Right lobe of liver (tissue), 6 donors: ENCODE results near the gene TMEM222. TPM values are rescaled to one million over a fixed set of nuclear protein-coding genes. Genes with fewer than 3 reads are reported as not detected.

ENCODE experiments used
- ATAC-seq, 4 donors: fragments of 200-7000 bp; cut with Tn5 transposase; one replicate each; pipeline ENCODE4 v1.9.1; 2020; ENCODE audit warnings: mild to moderate bottlenecking in 4 of 4, moderate library complexity in 4 of 4
- DNase-seq, 3 donors: peaks; one replicate each; pipeline ENCODE4 v3.0.0-alpha.2; 2020
- H3K27ac ChIP-seq, 3 donors: fragments of 200-600 bp; one replicate each; pipeline ENCODE4 v1.8.0; 2022
- H3K27me3 ChIP-seq, 2 donors: fragments of 200-600 bp; one replicate each; pipeline ENCODE4 v1.8.0; 2022
- H3K36me3 ChIP-seq, 4 donors: fragments of 200-600 bp; sonication (generic) in 1 of 4; one replicate each; pipeline versions ENCODE4 v1.5.1 to v1.8.0; 2017 to 2022; ENCODE audit warnings: control low read depth in 1 of 4
- H3K4me1 ChIP-seq, 4 donors: fragments of 200-600 bp; sonication (generic) in 1 of 4; one replicate each; pipeline versions ENCODE4 v1.5.1 to v1.8.0; 2017 to 2022; ENCODE audit warnings: control low read depth in 1 of 4
- H3K4me3 ChIP-seq, 3 donors: fragments of 200-600 bp; one replicate each; pipeline ENCODE4 v1.8.0; 2022
- H3K9me3 ChIP-seq, 4 donors: fragments of 200-600 bp; sonication (generic) in 1 of 4; one replicate each; pipeline versions ENCODE4 v1.5.1 to v1.8.0; 2017 to 2022; ENCODE audit warnings: control low read depth in 1 of 4
- CTCF ChIP-seq, 4 donors: fragments of 200-600 bp in 3 of 4; fragments of 450-650 bp in 1 of 4; IDR thresholded peaks; one replicate each; pipeline versions ENCODE4 v1.5.1 to v1.8.0; 2016 to 2022; ENCODE audit warnings: antibody characterized with exemption in 4 of 4, mild to moderate bottlenecking in 2 of 4
- POLR2A ChIP-seq: fragments of 450-650 bp; IDR thresholded peaks from one replicate; pipeline ENCODE4 v1.6.1; 2017; ENCODE audit warnings: antibody characterized with exemption, mild to moderate bottlenecking
- WGBS: methylation state at CpG from one replicate; pipeline ENCODE4 v1.1.6; 2018; ENCODE audit warnings: low coverage, low lambda C conversion rate; ENCODE audit not compliant: insufficient coverage; ENCODE audit errors: missing lambda C conversion rate; 5-methylcytosine and 5-hydroxymethylcytosine counted together
- intact Hi-C, 2 donors: fragments of 100-400 bp; cut with DNase I; formaldehyde crosslinking; loops; one replicate each; pipeline versions ENCODE4 v1.11.2 to v1.14.1; 2022
- total RNA-seq, 6 experiments: library from RNA; depleted of rRNA in 2 of 6; stranded (reverse); fragments of >200 nt in 2 of 6; fragmentation: NEBNext Ultra II Directional in 3 of 6; extraction: Animal tissue kit (Norgen Biotek cat#: 25700) in 3 of 6; gene quantifications; one replicate each; pipeline versions ENCODE4 v1.1.0 to v1.2.4, GENCODE V29; 2016 to 2023
- donor health status: DM: no; HTN: yes; CAD: no.
- donor health status: DM: no; HTN: no; CAD: no.
- donor health status: DM: no; HTN: no; CAD: no.
- donor health status: DM: no; HTN: yes; CAD: no.
- donor health status: DM: no; HTN: yes; CAD: no.

The TMEM222 gene
- total RNA-seq, 6 experiments from 2014 or later: 15.1 to 22.6 (median 19.1) TPM

DNA sequence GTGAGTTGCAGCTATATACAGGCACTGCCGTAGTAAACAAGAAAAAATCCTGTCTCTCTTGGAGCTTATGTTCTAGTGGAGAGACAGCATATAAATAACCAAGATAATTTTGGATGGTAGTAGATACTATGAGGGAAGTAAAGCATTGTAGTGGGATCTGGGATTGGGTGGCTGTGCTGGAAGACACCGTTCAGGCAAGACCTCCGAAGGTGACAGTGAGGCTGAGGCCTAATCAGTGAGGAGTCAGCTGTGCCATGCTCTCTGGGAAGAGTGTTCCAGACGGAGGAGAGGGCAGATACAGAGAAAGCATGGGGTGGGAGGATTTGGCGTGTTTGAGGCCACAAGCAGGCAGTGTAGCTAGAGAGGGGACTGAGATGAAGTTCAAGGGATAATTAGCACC is 6.0 kb downstream of the TMEM222 start:
- 80% methylated on average over 4 of the region's 5 CpGs for WGBS
- TF ChIP-seq CTCF (IDR thresholded peaks at IDR 0.05) (no peak), POLR2A (no peak)

GRCh38 chr1:27330786-27331185 is 8.8 kb downstream of the TMEM222 start:
- WGBS: 83% methylated on average over 5 of the region's 8 CpGs
- no peak for TF ChIP-seq POLR2A
- no peak for TF ChIP-seq CTCF (IDR thresholded peaks at IDR 0.05)
- H3K9me3 ChIP-seq: no peaks in the 10 kb centered on the region
- H3K4me1 ChIP-seq: no peaks in the 10 kb centered on the region
- no peak overlapping the region for H3K4me3 ChIP-seq
- ATAC-seq (no peak), DNase-seq (no peak)
- no peak overlapping the region for H3K27ac ChIP-seq
- no peaks in the 10 kb centered on the region for H3K27me3 ChIP-seq
- intact Hi-C loops: no loop called here
- H3K36me3 ChIP-seq: peaks cover 0 to 29% (median 11%) of the 10 kb centered on the region in 4 donors

More for the DNA sequence above, 6.0 kb downstream of the TMEM222 start:
- Histone ChIP-seq H3K27me3 (no peaks in the 10 kb centered on the region), H3K4me3 (no peak overlapping the region), H3K4me1 (peaks cover 0 to 9% (median 3%) of the 10 kb centered on the region in 4 donors), H3K9me3 (no peaks in the 10 kb centered on the region), H3K36me3 (peaks cover 0 to 20% (median 4%) of the 10 kb centered on the region in 4 donors), H3K27ac (no peak overlapping the region)
- DNase-seq: no peak
- ATAC-seq: no peak
- intact Hi-C loops: no loop called here

GRCh38 chr1:27331426-27331825 is 9.5 kb downstream of the TMEM222 start:
- H3K36me3 ChIP-seq: peaks cover 0 to 25% (median 9%) of the 10 kb centered on the region in 4 donors
- no peaks in the 10 kb centered on the region for H3K27me3 ChIP-seq
- no peaks in the 10 kb centered on the region for H3K4me1 ChIP-seq
- DNase-seq (no peak), ATAC-seq (no peak)
- no peak overlapping the region for H3K4me3 ChIP-seq
- H3K9me3 ChIP-seq: no peaks in the 10 kb centered on the region
- WGBS: 73% methylated on average over 2 of the region's 3 CpGs
- TF ChIP-seq CTCF (IDR thresholded peaks at IDR 0.05) (no peak), POLR2A (no peak)
- no peak overlapping the region for H3K27ac ChIP-seq
- intact Hi-C loops: no loop called here

GRCh38 chr1:27331922-27332321 is 10.0 kb downstream of the TMEM222 start:
- H3K4me3 ChIP-seq: no peak overlapping the region
- no peaks in the 10 kb centered on the region for H3K9me3 ChIP-seq
- H3K27me3 ChIP-seq: no peaks in the 10 kb centered on the region
- no CpG with 5 or more reads among the region's 5 CpGs for WGBS
- DNase-seq (no peak), ATAC-seq (no peak)
- H3K4me1 ChIP-seq: no peaks in the 10 kb centered on the region
- intact Hi-C loops: no loop called here
- peaks cover 0 to 29% (median 9%) of the 10 kb centered on the region in 4 donors for H3K36me3 ChIP-seq
- no peak overlapping the region for H3K27ac ChIP-seq
- TF ChIP-seq CTCF (IDR thresholded peaks at IDR 0.05) (no peak), POLR2A (no peak)
